Fibroblast of the aortic adventitia (primary cell): Measurements from ENCODE around the gene OTOS. TPM values are rescaled to one million over a fixed set of nuclear protein-coding genes. Genes with fewer than 3 reads are reported as not detected.

Experiments used
- DNase-seq: peaks from one replicate; pipeline ENCODE4 v3.0.0-alpha.2; 2010; ENCODE audit warnings: low read depth
- H3K4me3 ChIP-seq: 2 replicates; pipeline ENCODE4 v1.5.1; 2011; ENCODE audit warnings: low read depth, mild to moderate bottlenecking, control low read depth, low read length, moderate library complexity
- total RNA-seq: library from RNA; depleted of rRNA; stranded (reverse); fragments of >200 nt; gene quantifications from 2 replicates; pipeline ENCODE4 v1.2.3, GENCODE V29; 2012; ENCODE audit warnings: low replicate concordance
- TF ChIP-seq, protein P1 (sequence below): IDR thresholded peaks from 2 replicates; pipeline ENCODE4 v1.5.1; 2011; ENCODE audit warnings: mild to moderate bottlenecking, low read length, control low read depth, inconsistent platforms; ENCODE audit not compliant: insufficient read depth

Gene OTOS
- total RNA-seq, 1 donor = not detected

DNA sequence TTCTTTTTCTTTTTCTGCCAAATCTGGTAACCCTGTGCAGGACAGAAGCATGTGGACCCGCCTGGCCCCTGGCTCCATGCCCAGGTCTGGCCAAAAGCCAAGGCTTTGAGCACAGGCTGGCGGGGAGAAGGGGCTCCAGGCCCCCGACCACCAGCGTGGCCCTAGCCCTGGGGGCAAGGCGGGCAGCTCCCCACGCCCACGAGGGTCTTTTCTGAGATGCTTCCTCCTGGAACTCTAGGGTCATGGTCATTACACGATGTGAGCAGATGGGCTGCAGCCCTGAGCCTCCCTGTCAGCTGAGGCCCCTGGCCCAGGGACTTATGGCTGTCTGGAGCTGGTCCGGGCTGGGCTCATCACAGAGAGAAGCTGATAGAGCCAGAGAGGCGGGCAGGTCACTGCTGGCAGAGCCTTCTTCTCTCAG is 5.7 kb upstream of the OTOS start:
- no peak for DNase-seq
- H3K4me3 ChIP-seq = no peak overlapping the region
- TF ChIP-seq, protein P1, sequence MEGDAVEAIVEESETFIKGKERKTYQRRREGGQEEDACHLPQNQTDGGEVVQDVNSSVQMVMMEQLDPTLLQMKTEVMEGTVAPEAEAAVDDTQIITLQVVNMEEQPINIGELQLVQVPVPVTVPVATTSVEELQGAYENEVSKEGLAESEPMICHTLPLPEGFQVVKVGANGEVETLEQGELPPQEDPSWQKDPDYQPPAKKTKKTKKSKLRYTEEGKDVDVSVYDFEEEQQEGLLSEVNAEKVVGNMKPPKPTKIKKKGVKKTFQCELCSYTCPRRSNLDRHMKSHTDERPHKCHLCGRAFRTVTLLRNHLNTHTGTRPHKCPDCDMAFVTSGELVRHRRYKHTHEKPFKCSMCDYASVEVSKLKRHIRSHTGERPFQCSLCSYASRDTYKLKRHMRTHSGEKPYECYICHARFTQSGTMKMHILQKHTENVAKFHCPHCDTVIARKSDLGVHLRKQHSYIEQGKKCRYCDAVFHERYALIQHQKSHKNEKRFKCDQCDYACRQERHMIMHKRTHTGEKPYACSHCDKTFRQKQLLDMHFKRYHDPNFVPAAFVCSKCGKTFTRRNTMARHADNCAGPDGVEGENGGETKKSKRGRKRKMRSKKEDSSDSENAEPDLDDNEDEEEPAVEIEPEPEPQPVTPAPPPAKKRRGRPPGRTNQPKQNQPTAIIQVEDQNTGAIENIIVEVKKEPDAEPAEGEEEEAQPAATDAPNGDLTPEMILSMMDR = no peak

DNA sequence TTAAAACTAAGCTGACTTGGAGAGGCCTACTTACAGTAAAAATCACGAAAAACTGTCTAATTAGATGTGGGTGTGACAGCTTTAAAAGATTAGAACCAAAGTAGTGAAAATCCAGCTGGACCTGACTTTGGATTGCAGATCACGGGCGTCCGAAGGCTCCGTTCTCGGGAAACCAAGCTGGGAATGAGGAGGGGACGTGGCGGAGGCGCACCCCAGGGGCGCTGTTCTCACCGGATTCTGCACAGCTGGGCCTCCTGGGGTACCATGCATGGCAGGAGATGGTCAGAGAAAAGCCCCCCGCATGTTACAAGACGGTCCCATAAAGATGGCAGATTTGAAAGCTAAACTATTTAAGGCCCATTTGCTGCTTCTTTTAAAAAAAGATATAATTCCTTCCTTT is 5.0 kb upstream of the OTOS start:
- no peak for DNase-seq
- no peak overlapping the region for H3K4me3 ChIP-seq
- TF ChIP-seq, protein P1 = no peak

DNA sequence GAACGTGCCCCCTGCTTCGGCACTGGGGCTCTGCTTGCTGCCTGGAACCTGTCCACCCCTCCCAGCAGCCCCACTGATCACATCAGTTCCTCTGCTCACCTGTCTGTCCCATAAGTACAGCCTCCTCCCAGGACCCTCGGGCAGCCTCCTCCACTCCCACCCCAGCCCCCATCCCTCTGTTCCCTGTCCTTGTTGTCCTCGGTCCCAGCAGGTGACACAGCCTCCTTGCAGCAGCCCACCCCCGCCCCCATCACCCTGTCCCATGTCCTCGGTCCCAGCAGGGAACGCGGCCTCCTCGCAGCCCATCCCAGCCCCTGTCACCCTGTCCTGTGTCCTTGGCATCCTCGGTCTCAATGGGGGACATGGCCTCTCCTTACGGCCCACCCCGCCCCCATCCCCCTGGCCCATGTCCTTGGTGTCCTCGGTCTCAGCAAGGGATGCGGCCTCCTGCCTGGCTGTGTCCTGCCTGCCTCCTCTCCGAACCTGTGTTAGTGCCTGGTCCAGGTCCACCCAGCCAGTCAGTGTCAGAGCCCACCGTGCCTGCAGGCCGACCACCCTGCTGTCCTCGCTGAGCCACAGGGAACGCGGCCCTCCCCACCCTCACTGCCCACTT is 4.3 kb upstream of the OTOS start:
- DNase-seq = no peak
- no peak overlapping the region for H3K4me3 ChIP-seq
- TF ChIP-seq, protein P1 = no peak

DNA sequence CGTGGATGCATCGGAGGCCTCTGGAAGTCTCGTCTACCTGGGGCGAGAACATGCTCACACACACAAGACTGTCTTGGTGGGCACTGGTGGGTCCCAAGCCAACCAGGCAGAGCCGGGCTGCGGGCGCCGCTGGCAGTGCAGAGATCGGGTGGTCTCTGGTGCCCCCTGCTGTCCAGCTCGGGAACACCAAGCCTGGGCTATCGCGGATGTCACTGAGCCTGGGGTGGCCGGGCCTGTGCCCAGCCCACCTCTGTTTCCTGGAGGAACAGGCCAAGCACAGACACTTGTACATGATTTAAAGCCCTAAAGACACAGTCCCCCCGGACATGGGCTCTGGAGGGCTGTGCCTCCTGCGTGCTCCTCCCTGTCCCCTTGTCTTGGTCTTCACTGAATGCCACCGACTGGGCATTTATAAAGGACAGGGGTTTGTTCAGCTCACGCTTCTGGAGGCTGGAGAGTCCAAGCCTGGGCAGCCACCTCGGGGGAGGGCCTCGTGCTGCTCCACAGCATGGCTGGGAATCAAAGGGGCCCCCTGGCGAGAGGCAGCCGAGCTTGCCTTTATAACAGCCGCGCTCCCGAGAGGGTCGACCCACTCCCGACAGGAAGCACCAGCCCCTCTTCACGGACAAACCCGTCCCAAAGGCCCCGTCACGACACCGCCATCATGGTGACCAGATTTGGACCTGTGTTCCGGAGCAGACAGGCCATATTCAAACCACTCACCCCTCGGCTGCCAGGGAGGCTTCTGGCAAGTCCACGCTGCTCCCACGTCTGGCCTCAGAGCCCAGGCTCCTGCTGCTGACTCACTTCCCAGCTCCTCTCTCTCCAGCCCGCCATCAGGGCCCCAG is 3.6 kb upstream of the OTOS start:
- H3K4me3 ChIP-seq = no peak overlapping the region
- TF ChIP-seq, protein P1 = peak; percentile 95
- peak; percentile 48 for DNase-seq

DNA sequence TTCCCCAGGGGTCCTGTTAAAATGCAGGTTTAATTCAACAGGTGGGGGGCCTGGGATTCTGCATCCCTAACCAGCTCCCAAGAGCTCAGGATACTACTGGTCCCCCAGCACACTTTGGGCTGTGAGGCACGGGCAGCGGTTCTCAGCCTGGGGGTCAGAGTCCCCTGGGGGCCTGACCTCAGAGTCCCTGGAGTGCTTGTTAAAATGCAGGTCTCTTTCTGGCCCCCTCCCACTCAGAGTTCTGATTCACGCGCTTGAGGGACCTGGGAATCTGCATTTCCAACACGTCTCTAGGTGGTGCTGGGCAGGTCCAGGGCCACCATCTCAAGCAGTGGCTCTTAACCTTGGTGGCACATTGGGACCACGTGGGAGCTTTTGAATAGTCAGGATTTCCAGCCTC is 2.8 kb upstream of the OTOS start:
- no peak for DNase-seq
- TF ChIP-seq, protein P1 = no peak

DNA sequence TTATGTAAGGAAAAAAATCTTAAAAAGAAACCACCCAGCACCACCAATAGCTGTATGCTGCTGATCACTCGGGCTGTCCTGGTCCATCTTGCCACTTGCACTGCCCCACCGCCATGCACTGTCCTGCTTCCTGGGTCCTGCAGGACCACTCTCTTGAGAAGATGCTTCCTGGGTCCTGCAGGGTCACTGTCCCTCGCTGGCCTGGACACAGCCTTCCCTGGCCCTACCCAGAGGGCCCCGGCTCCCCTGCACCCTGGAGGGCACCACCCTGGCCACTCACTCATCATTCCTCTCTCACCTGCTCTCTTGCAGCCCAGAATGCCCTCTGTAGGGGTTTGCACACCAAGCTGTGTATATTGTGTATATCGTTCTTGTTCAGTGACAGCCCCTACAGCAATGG is 2.4 kb upstream of the OTOS start:
- no peak for DNase-seq
- TF ChIP-seq, protein P1 = no peak
- no peak overlapping the region for H3K4me3 ChIP-seq

More for the DNA sequence above, 2.8 kb upstream of the OTOS start:
- no peak overlapping the region for H3K4me3 ChIP-seq
